Measurements from ENCODE around the gene NFASC. TPM values are rescaled to one million over a fixed set of nuclear protein-coding genes. Genes with fewer than 3 reads are reported as not detected.
A peak's percentile ranks its signal among the peaks of the same experiment; 100 is the strongest.

Gene NFASC
- total and polyA plus RNA-seq, 12 donors = 1.9 to 24.1 (median 9.2) TPM

GRCh38 chr1:204915861-204916495 is 45.3 kb downstream of the NFASC start:
- peak in 1 of 8 donors; percentile 63 for ATAC-seq
- peaks cover 0 to 9% (median 4%) of the 10 kb centered on the region in 9 donors for H3K4me1 ChIP-seq

GRCh38 chr1:204917802-204918201 is 47.1 kb downstream of the NFASC start:
- 96 to 97% methylated on average over 2 of the region's 2 CpGs for WGBS, 2 donors
- no peak for DNase-seq
- ATAC-seq = no peak

More at GRCh38 chr1:204915861-204916495, 45.3 kb downstream of the NFASC start:
- no peak overlapping the region for H3K27ac ChIP-seq
- peaks cover 0 to 9% (median 0%) of the 10 kb centered on the region in 11 donors for H3K9me3 ChIP-seq
- H3K4me3 ChIP-seq = no peak overlapping the region
- intact Hi-C loops (cut with DNase I) = no loop called here
- no peak for DNase-seq
- H3K27me3 ChIP-seq = peaks cover 0 to 15% (median 0%) of the 10 kb centered on the region in 7 donors
- WGBS, 2 donors = 18 to 32% methylated on average over 5 of the region's 5 CpGs
- no peaks in the 10 kb centered on the region for H3K36me3 ChIP-seq
- no peak for TF ChIP-seq CTCF (IDR thresholded peaks at IDR 0.05)

GRCh38 chr1:204920511-204920910 is 49.8 kb downstream of the NFASC start:
- Histone ChIP-seq H3K27me3 (peaks cover 0 to 23% (median 0%) of the 10 kb centered on the region in 7 donors), H3K4me1 (peaks cover 0 to 32% (median 19%) of the 10 kb centered on the region in 9 donors), H3K36me3 (no peaks in the 10 kb centered on the region), H3K9me3 (peaks cover 0 to 8% (median 0%) of the 10 kb centered on the region in 11 donors), H3K4me3 (no peak overlapping the region), H3K27ac (no peak overlapping the region)
- intact Hi-C loops (cut with DNase I) = no loop called here
- 66 to 76% methylated on average over 3 of the region's 3 CpGs for WGBS, 2 donors
- no peak for TF ChIP-seq CTCF (IDR thresholded peaks at IDR 0.05)
- ATAC-seq (no peak), DNase-seq (no peak)

More at GRCh38 chr1:204917802-204918201, 47.1 kb downstream of the NFASC start:
- Histone ChIP-seq H3K27ac (no peak overlapping the region), H3K9me3 (peaks cover 0 to 8% (median 0%) of the 10 kb centered on the region in 11 donors), H3K27me3 (peaks cover 0 to 23% (median 2%) of the 10 kb centered on the region in 7 donors), H3K4me3 (no peak overlapping the region), H3K36me3 (no peaks in the 10 kb centered on the region), H3K4me1 (peaks cover 0 to 12% (median 4%) of the 10 kb centered on the region in 9 donors)
- intact Hi-C loops (cut with DNase I) = no loop called here
- TF ChIP-seq CTCF (IDR thresholded peaks at IDR 0.05) = no peak

- H3K27ac ChIP-seq = no peak overlapping the region
- 88 to 89% methylated on average over 7 of the region's 7 CpGs for WGBS, 2 donors
- TF ChIP-seq CTCF (IDR thresholded peaks at IDR 0.05) = no peak
- intact Hi-C loops (cut with DNase I) = no loop called here
- DNase-seq = no peak
- peaks cover 0 to 23% (median 0%) of the 10 kb centered on the region in 7 donors for H3K27me3 ChIP-seq
- peaks cover 0 to 29% (median 19%) of the 10 kb centered on the region in 9 donors for H3K4me1 ChIP-seq
- H3K36me3 ChIP-seq = no peaks in the 10 kb centered on the region
- H3K4me3 ChIP-seq = no peak overlapping the region
- ATAC-seq = no peak
- H3K9me3 ChIP-seq = peaks cover 0 to 8% (median 0%) of the 10 kb centered on the region in 11 donors
These were observed 50.3 kb downstream of the NFASC start for GRCh38 chr1:204920967-204921366.
